ENCODE results near the gene BCR. TPM values are rescaled to one million over a fixed set of nuclear protein-coding genes. Genes with fewer than 3 reads are reported as not detected.

Gene BCR
- total and polyA plus RNA-seq, 2 of the 4 experiments (the other 2 are of a cell fraction) = 28.9 to 44.6 TPM

GRCh38 chr22:23361676-23362075 is 181.4 kb downstream of the BCR start:
- no peak overlapping the region for H3K4ac ChIP-seq (ENCODE audit: low read depth, low read length)
- no peak overlapping the region for H3K4me2 ChIP-seq (ENCODE audit: low read depth, low read length)
- no peaks in the 10 kb centered on the region for H4K20me1 ChIP-seq (ENCODE audit: insufficient read depth, low read length)
- intact Hi-C loops (cut with micrococcal nuclease) (no loop called here), in situ Hi-C loops (cut with MboI; ENCODE audit: low sequenced_read_pairs) (no loop called here), dilution Hi-C loops (cut with HindIII; ENCODE audit: low sequenced_read_pairs, unreplicated experiment) (no loop called here)
- no peaks in the 10 kb centered on the region for H3K36me3 ChIP-seq (ENCODE audit: control insufficient read depth, insufficient read depth, low read length)
- peaks cover 3% of the 10 kb centered on the region for H3K27me3 ChIP-seq (ENCODE audit: control insufficient read depth, insufficient read depth, low read length)
- DNase-seq = no peak
- H3K23ac ChIP-seq (ENCODE audit: low read depth, low read length) = no peak overlapping the region
- CTCF ChIA-PET = no interaction called here
- no peak overlapping the region for H2BK20ac ChIP-seq (ENCODE audit: low read depth, low read length)
- H3K9me1 ChIP-seq (ENCODE audit: insufficient read depth, low read length) = no peaks in the 10 kb centered on the region
- no TSS peak for BruUV-seq (replicated peaks)
- H3K18ac ChIP-seq (ENCODE audit: low read depth, low read length) = no peak overlapping the region
- no peak overlapping the region for H3K14ac ChIP-seq (replicated peaks; ENCODE audit: low read depth, low read length)
- H3K9ac ChIP-seq (ENCODE audit: low read depth, low read length) = no peak overlapping the region
- no peak overlapping the region for H4K5ac ChIP-seq (ENCODE audit: low read depth, low read length)
- H3K4me1 ChIP-seq (ENCODE audit: control insufficient read depth, insufficient read depth, low read length) = no peaks in the 10 kb centered on the region
- H4K91ac ChIP-seq (ENCODE audit: insufficient read depth, low read depth, low read length) = no peak overlapping the region
- H3K9me3 ChIP-seq (ENCODE audit: control insufficient read depth, insufficient read depth, low read length) = no peaks in the 10 kb centered on the region
- no peak overlapping the region for H2AK9ac ChIP-seq (replicated peaks; ENCODE audit: low read depth, low read length, poor library complexity)
- no peak overlapping the region for H2BK120ac ChIP-seq (ENCODE audit: low read depth, low read length)
- H2AK5ac ChIP-seq (ENCODE audit: low read depth, low read length) = no peak overlapping the region
- no peak overlapping the region for H4K8ac ChIP-seq (ENCODE audit: low read depth in 2 of 2, low read length in 2 of 2)
- H2BK5ac ChIP-seq (ENCODE audit: low read depth, low read length, poor library complexity, severe bottlenecking) = no peak overlapping the region
- H3K4me3 ChIP-seq (ENCODE audit: insufficient read depth, low read depth, low read length) = no peak overlapping the region
- H2AFZ ChIP-seq (replicated peaks; ENCODE audit: low read length, poor library complexity) = no peak overlapping the region
- no peak overlapping the region for H3K27ac ChIP-seq (ENCODE audit: insufficient read depth, low read length)
- H2BK15ac ChIP-seq (ENCODE audit: low read depth, low read length) = no peak overlapping the region
- no peak for TF ChIP-seq MAZ (IDR thresholded peaks at IDR 0.05; ENCODE audit: borderline replicate concordance, low read depth, low read length)
- TF ChIP-seq, protein P1, sequence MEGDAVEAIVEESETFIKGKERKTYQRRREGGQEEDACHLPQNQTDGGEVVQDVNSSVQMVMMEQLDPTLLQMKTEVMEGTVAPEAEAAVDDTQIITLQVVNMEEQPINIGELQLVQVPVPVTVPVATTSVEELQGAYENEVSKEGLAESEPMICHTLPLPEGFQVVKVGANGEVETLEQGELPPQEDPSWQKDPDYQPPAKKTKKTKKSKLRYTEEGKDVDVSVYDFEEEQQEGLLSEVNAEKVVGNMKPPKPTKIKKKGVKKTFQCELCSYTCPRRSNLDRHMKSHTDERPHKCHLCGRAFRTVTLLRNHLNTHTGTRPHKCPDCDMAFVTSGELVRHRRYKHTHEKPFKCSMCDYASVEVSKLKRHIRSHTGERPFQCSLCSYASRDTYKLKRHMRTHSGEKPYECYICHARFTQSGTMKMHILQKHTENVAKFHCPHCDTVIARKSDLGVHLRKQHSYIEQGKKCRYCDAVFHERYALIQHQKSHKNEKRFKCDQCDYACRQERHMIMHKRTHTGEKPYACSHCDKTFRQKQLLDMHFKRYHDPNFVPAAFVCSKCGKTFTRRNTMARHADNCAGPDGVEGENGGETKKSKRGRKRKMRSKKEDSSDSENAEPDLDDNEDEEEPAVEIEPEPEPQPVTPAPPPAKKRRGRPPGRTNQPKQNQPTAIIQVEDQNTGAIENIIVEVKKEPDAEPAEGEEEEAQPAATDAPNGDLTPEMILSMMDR (conservative IDR thresholded peaks at IDR 0.05; ENCODE audit: low read depth, low read length) = no peak
- TF ChIP-seq RCOR1 (IDR thresholded peaks at IDR 0.05; ENCODE audit: insufficient replicate concordance, low read length) = no peak
- POLR2A ChIA-PET (ENCODE audit: unreplicated experiment) = no interaction called here
- ATAC-seq (ENCODE audit: low read depth) = no peak
- H3K79me1 ChIP-seq (ENCODE audit: low read depth in 1 of 2, low read length in 2 of 2) = no peaks in the 10 kb centered on the region
- H3K56ac ChIP-seq (ENCODE audit: extremely low read depth, insufficient read depth, low read length) = no peak overlapping the region

Measured in IMR-90 (cell line).